GM19467 (cell line): ENCODE results near the gene CEP43.

Experiments used
- ATAC-seq: cut with Tn5 transposase; IDR thresholded peaks from one replicate; pipeline ENCODE4 v1.9.1; 2021; ENCODE audit warnings: mild to moderate bottlenecking, moderate library complexity; ENCODE audit not compliant: unreplicated experiment

Gene CEP43

GRCh38 chr6:166960609-166960978, 38.6 kb upstream of the CEP43 start:
- no peak for ATAC-seq

- no peak for ATAC-seq
These were observed 32.9 kb upstream of the CEP43 start for GRCh38 chr6:166966268-166966667.

DNA sequence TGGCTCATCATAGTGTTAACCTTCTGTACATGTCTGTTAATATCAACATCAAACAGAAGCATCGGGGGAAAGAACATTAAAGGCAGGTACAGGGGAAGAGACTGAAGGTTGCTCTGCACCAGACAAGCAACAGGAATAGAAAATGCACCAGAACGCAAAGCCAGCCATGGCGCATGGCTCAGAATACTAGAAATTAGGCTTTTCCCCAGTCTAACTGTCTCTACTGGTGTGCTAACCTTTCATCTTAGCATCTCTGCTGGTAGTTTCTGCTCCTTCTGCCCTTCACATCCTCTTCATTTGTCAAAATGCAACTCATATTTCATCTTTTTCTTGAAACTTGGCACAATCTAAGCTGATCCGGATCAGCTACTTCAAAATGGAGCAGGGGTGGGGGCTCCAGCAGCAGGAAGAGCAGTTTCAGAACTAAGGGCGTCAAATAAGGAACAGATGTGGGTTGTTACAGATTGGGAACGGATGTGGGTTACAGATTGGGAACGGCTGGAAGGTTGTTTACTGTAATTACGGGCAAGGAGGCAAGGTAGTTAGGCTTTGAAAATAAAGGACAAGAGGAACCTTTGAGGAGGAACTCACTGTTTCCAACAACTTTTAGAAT, 29.7 kb upstream of the CEP43 start:
- ATAC-seq, result no peak

- no peak for ATAC-seq
These were observed 29.1 kb upstream of the CEP43 start for GRCh38 chr6:166970091-166970490.

GRCh38 chr6:166970776-166971175, 28.4 kb upstream of the CEP43 start:
- no peak for ATAC-seq

- no peak for ATAC-seq
These were observed 27.9 kb upstream of the CEP43 start for GRCh38 chr6:166971271-166971670.

DNA sequence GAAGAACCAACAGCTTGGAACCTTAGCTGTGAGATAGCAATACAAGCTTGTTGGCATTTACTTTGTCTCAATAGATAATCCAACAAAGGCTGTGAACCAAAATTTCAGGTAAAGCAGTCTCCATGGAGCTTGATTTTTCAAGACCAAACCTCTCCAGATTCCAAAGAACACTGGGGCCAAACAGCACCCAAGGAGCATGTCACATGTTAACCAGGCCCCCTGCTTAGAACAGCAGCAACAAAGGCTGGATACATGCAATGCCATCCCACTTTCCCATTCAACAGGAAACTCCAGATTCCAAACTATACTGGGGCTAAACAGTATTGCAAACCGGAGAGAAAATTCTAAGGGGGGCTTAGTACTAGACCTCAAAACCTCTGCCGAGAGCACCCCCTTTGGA, 27.1 kb upstream of the CEP43 start:
- no peak for ATAC-seq

GRCh38 chr6:166976636-166977035, 22.6 kb upstream of the CEP43 start:
- ATAC-seq, result no peak

- no peak for ATAC-seq
These were observed 21.3 kb upstream of the CEP43 start for GRCh38 chr6:166977621-166978525.

GRCh38 chr6:166980738-166981137, 18.5 kb upstream of the CEP43 start:
- no peak for ATAC-seq

- no peak for ATAC-seq
These were observed 11.7 kb upstream of the CEP43 start for GRCh38 chr6:166987448-166987847.

DNA sequence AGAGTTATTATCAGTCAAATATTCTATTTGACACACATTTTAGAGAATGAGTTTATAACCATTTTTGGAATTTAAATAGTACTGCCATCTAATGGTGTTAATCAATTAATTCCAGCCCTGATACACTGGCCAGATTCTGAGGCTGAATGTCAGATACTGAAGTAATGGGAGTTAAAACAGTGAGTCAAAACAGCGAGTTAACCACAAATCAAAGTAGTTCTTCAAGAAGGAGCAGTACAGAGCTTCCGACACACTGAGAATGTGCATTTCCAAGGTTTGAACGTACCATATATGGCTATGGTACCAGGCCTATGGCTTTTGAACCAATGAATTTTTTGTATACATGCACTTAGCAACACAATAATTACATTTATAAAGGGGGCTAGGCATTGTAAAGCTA, 11.3 kb upstream of the CEP43 start:
- ATAC-seq, result no peak

- no peak for ATAC-seq
These were observed 10.5 kb upstream of the CEP43 start for GRCh38 chr6:166988674-166989201.

GRCh38 chr6:166989427-166990032, 9.7 kb upstream of the CEP43 start:
- ATAC-seq, result peak; percentile 71

- ATAC-seq, result no peak
These were observed 2.8 kb upstream of the CEP43 start for GRCh38 chr6:166996406-166996805.

- ATAC-seq, result no peak
These were observed 1.8 kb upstream of the CEP43 start for GRCh38 chr6:166997348-166997747.

GRCh38 chr6:166997768-166998255, 1.4 kb upstream of the CEP43 start:
- ATAC-seq, result peak; percentile 21

DNA sequence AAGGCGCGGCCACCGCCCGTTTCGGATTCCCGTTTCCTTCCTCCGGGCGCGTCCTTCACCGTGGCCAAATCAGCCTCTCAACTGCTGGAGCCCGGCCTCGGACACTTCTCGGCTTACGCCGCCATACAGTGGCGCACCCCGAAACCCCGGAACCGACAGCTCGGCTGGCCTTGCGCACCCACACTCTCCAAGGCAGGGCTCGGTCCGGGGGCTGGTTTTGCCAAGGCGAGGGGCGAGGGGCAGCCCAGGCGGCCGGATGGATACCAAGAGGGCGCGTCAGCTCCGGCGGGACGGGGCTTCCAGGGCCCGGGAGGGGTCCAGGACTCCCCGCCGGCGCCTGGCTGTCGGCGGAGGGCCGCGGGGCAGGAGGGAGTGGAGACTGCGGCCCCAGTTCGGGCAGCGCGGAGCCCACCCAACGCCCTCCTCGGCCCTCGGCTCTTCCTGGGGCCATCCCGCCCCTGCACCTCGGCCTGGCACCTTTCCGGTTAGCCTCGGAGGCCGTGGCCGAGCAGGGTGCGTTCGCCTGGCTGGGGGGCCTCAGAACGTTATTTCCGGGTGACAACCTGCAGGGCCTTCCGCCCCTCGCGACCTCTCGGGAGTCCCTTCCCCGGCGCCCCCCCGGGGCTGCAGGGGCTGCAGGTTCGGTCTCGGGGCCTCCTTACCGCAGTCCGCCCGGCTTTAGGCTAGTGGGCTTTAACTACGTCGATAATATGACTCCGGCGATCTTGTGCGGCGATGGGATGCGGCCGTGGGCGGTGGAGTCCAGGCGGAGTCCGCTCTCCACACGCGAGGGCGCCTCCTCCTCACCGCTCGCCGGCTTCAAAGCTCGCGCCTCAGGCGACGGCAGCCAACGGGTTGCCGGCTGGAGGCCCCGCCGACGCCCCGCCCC, 697 bp upstream of the CEP43 start:
- peak; percentile 2 for ATAC-seq

DNA sequence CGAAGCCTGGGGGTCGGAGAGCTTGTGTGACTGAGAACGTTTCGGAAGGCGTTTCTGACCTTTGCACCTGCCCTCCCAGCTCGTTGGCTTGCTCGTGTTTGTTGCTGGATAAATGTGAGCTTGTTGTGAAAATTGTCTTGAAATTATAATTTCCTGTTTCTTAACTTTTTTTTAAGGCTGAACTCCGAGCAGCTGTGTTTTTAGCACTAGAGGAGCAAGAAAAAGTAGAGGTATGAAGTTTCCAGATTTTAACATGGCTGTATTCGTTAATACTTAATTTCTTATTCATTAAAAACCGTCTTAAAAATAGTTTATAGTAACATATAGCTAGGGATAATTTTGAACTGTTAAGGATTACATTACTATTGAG, 672 bp downstream of the CEP43 start:
- no peak for ATAC-seq

DNA sequence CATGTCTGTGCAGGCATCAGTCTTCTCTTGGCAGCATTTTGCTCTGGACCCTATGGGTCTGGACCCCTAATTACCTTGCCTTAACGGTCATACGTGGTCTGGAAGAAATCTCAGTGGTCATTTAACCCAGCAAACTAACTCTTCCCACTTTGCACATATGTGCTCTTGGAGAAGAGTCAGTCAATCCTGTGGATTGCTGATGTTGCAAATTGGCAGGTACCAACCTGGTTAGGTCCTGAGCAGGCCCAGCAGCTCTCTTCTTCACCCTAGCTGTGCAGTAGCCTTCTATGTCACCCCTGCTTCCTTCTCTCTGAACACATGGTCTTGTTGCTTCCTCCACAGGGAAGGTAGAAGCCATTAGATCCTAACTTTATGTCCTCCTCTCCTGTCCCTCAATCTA, 1.6 kb downstream of the CEP43 start:
- no peak for ATAC-seq
